ENCODE measurements around the gene HDAC4.

The HDAC4 gene

DNA sequence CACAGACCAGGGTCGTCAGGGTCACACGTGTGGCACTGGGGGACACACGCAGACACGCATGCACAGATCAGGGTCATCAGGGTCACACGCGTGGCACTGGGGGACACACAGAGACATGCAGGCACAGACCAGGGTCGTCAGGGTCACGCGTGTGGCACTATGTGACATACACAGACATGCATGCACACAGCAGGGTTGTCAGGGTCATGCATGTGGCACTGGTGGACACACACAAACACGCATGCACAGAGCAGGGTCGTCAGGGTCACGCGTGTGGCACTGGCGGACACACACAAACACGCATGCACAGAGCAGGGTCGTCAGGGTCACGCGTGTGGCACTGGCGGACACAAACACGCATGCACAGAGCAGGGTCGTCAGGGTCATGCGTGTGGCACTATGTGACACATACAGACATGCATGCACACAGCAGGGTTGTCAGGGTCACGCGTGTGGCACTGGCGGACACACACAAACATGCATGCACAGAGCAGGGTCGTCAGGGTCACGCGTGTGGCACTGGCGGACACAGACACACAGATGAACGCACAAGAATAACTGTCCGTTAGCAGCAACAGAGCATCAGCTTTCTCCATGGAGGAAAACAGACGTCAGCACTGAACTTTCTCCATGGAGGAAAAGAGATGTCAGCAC is 34.9 kb downstream of the HDAC4 start:
- no peak for DNase-seq

- no peak for DNase-seq
These were observed 35.6 kb downstream of the HDAC4 start for GRCh38 chr2:239365071-239365781.

DNA sequence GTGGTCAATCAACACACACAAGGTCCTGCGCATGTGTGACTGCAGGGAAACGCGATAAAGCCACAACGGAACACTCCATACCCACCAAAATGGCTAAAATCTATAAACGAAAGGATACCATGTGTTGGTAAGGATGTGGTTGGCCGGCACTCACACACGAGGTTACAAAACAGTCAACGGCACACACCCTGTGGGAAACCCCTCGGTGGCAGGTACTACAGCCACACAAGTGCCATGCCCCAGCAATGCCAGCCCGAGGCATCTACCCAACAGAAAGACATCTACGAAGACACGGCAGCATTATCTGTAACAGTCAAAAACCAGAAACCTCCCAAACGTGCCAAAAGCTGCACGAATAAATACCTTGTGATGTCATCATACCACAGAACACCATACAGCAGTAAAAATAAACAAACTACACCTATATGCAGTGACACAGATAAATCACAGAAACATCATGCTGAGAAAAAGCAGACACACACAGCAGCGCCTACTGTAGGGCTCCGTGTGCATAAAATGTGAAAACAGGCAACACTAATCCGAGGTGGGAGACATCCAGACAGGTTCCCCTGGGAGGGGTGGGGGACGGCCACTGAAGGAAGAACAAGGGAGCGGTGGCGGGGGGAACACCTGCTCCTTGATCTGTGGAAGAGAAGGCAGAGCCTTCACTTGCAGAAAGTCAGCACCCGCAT is 36.7 kb downstream of the HDAC4 start:
- DNase-seq: no peak

GRCh38 chr2:239362507-239362906 is 38.3 kb downstream of the HDAC4 start:
- DNase-seq: no peak

DNA sequence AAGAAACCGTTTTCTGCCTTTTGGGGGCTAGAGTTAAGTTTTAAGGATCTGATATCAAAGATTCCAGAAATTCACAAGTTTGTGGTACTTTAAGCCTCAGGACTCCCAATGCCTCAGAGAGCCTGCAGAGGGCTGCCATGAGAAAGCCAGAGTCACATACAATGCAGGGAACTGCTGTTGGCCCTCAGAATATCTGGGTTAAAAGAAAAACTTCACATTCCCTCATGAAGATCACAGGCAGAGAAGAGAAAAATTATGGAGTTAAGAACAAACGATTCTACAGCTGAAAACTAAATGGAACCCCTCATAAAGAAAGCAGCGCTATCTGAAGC is 39.5 kb downstream of the HDAC4 start:
- DNase-seq: peak; percentile 19

DNA sequence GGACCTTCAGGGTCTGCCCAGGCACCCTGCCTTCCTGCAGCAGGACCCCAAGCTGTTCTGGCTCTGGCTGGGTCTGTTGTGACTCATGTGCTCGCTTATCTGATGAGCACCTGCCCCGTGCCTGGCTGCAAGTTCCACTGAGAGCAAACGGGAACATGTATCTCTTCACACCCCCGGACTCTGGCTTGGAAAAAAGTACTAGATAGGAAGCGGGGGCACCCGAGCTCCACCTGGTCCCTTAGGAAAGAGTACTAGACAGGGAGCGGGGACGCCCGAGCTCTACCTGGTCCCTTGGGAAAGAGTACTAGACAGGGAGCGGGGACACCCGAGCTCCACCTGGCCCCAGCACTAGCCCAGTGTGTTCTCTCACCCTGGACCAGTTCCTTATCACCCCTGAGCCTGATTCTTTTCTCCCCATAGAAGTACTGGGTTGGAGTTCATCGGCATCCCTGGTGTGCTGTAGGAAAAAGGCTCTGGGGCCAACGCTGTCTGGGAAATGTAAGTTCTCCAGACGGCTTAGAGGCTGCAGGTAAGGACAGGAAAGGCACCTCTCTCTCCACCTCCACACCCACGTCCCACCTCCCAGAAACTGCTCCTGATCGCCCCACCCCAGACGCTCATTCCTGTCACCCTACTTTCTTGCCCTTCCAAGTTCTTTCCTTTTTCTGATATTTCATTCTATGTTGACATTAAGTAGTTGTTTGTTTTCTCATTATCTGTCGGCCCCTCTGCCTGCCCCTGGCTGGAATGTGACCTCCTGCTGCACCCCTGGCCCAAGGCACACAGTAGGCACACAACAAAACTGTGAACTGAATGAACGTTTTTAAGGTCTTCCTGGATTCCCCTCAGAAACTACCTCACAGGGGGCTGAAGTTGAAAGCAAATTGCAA is 40.2 kb downstream of the HDAC4 start:
- no peak for DNase-seq

GRCh38 chr2:239360008-239360407 is 40.8 kb downstream of the HDAC4 start:
- no peak for DNase-seq

GRCh38 chr2:239359196-239359912 is 41.5 kb downstream of the HDAC4 start:
- DNase-seq: no peak

DNA sequence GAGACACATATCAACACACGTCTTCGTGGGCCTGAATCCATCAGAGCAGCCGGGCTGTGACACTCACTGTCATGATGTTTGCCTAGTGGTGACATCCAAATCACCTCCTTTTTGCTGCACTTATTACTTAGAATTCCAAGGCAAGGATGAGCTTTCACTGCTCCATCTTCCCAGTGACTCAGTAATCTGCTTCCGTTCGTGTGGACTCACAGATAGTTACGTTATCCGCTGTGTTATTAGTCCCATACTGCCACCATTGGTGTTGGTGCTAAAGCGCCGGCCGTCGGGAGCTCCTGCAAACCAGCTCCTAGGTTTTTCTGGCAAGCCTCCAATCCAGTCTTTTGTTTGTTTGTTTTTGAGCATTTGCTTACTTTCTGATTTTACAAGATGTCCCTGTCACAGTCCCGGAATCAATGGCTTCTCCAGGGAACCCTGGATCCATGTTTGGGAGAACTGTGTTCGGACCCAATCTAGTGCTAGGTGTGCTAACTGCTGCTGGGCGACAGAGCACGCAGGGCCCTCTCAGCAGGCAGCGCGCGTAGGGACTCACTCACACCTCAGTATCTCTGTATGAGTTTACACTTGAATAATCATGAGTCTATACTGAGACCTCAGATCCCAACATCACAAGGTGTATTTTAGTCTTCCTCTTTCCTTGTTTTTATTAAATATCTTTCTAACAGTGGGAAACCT is 42.6 kb downstream of the HDAC4 start:
- DNase-seq: no peak

- DNase-seq: no peak
These were observed 45.1 kb downstream of the HDAC4 start for GRCh38 chr2:239355724-239356123.

GRCh38 chr2:239355139-239355538 is 45.7 kb downstream of the HDAC4 start:
- DNase-seq: no peak

DNA sequence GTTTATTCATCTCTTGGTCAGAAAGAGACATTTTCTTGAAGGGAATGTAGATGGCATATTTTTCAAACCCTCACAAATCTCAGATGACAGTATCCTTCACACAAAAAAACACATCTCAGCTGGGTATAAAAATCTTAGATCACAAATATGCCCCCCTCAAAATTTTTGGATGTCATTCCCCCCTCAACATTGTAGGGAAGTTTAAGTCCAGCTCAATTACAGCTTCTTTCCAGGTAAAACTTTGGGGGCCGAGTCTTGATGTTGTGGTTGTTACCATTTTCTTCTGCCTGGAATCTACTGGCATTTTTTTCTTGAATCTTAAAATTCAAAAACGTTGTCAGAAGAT is 46.1 kb downstream of the HDAC4 start:
- DNase-seq: no peak

- DNase-seq: no peak
These were observed 46.6 kb downstream of the HDAC4 start for GRCh38 chr2:239354132-239354790.

DNA sequence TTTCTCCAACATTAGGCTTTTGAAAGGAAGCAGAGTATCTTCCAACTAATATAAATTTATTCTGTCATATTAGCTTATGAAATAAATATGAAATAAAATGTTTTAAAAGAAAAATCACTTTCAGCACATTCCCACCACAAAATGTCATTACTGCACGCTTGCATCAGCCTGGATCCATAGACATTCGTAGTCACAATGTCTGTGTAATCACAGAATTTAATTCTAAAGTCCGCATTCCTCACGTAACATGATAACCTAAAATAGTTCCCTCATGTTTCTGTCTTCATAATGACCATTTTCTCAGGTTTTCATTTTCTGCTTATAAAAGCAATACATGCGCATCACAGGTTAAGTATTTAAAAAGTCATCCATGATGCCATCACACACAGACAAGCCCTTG is 47.1 kb downstream of the HDAC4 start:
- peak; percentile 64 for DNase-seq

- DNase-seq: no peak
These were observed 49.1 kb downstream of the HDAC4 start for GRCh38 chr2:239351687-239352086.

- DNase-seq: no peak
These were observed 51.2 kb downstream of the HDAC4 start for GRCh38 chr2:239349453-239350135.

GRCh38 chr2:239348563-239349452 is 52.0 kb downstream of the HDAC4 start:
- no peak for DNase-seq

DNA sequence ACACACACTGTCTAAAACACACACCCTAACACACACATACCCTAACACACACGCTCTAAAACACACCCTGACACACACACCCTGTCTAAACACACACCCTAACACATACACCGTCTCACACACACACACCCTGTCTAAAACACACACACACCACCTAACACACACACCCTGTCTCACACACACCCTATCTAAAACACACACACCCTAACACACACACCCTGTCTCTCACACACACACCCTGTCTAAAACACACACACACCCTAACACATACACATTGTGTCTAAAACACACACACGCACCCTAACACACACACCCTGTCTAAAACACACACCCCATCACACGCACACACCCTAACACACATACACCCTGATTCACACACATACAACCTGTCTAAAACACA is 54.1 kb downstream of the HDAC4 start:
- DNase-seq: no peak

- no peak for DNase-seq
These were observed 55.6 kb downstream of the HDAC4 start for GRCh38 chr2:239345251-239345650.

DNA sequence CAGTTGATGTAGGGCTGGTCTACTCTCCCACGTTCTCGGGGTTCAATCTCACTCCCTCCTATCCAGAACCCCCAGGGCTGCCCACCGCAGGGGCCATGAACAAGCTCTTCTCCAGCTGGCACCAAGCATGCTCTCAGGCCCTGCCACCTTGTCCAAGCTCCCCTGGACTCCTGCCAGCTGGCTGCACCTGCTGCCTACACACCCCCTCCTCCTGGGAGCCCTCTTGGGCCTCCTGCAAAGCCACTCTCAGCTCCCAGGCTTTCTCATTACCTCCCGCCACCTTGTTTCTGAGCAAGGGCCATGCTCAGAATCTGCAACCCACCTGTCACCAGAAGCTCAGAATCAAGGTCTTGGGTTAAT is 56.0 kb downstream of the HDAC4 start:
- DNase-seq: no peak
